Ovary (tissue), 3 donors: Measurements from ENCODE around the gene GPR152.

Experiments
- CTCF ChIP-seq, 3 donors: fragments of 450-650 bp in 2 of 3; fragments of 200-600 bp in 1 of 3; IDR thresholded peaks; one replicate each; pipeline versions ENCODE4 v1.5.1 to v1.8.0; 2016 to 2022; ENCODE audit warnings: antibody characterized with exemption in 3 of 3, mild to moderate bottlenecking in 1 of 3
- POLR2A ChIP-seq: fragments of 450-650 bp; IDR thresholded peaks from one replicate; pipeline ENCODE4 v1.6.1; 2017; ENCODE audit warnings: antibody characterized with exemption, mild to moderate bottlenecking, moderate library complexity
- donor health status: DM: no; HTN: no; CAD: no.

GRCh38 chr11:67417425-67417824 is 35.1 kb downstream of the GPR152 start:
- TF ChIP-seq CTCF (IDR thresholded peaks at IDR 0.05) (no peak), POLR2A (no peak)
